Uterus (tissue), 4 donors: Measurements from ENCODE around the gene KANSL1. TPM values are rescaled to one million over a fixed set of nuclear protein-coding genes. Genes with fewer than 3 reads are reported as not detected.

ENCODE experiments used
- DNase-seq, 2 donors: peaks; one replicate each; pipeline ENCODE4 v3.0.0-alpha.2; 2019 to 2020
- H3K27ac ChIP-seq, 2 donors: fragments of 200-600 bp; sonication (generic); 1 replicate in 1 of 2; 2 replicates in 1 of 2; pipeline ENCODE4 v1.5.1; 2016 to 2018
- H3K27me3 ChIP-seq, 2 donors: fragments of 200-600 bp; sonication (generic); one replicate each; pipeline ENCODE4 v1.5.1; 2018 to 2019; ENCODE audit warnings: control low read depth in 1 of 2
- H3K36me3 ChIP-seq, 2 donors: fragments of 200-600 bp; sonication (generic); one replicate each; pipeline ENCODE4 v1.5.1; 2019; ENCODE audit warnings: control low read depth in 1 of 2
- H3K4me1 ChIP-seq, 2 donors: fragments of 200-600 bp; sonication (generic); one replicate each; pipeline ENCODE4 v1.5.1; 2018 to 2019; ENCODE audit warnings: control low read depth in 1 of 2
- H3K4me3 ChIP-seq, 2 donors: fragments of 200-600 bp; sonication (generic); 1 replicate in 1 of 2; 2 replicates in 1 of 2; pipeline ENCODE4 v1.5.1; 2018 to 2019; ENCODE audit warnings: mild to moderate bottlenecking in 1 of 2
- H3K9me3 ChIP-seq, 2 donors: fragments of 200-600 bp; sonication (generic); one replicate each; pipeline ENCODE4 v1.5.1; 2019; ENCODE audit warnings: control low read depth in 1 of 2
- CTCF ChIP-seq, 4 experiments: fragments of 200-600 bp in 2 of 4; fragments of 450-650 bp in 2 of 4; sonication (generic) in 2 of 4; IDR thresholded peaks; one replicate each; pipeline ENCODE4 v1.5.1; 2016 to 2019; ENCODE audit warnings: antibody characterized with exemption in 4 of 4, mild to moderate bottlenecking in 2 of 4, moderate library complexity in 1 of 4
- POLR2A ChIP-seq, 2 donors: fragments of 450-650 bp; IDR thresholded peaks; one replicate each; pipeline ENCODE4 v1.6.1; 2016; ENCODE audit warnings: antibody characterized with exemption in 2 of 2, mild to moderate bottlenecking in 1 of 2, moderate library complexity in 1 of 2
- intact Hi-C: fragments of 100-400 bp; cut with DNase I; formaldehyde crosslinking; loops from one replicate; pipeline ENCODE4 v1.15.1; 2023; ENCODE audit warnings: low total_unique reads
- total RNA-seq, 4 donors: library from RNA; depleted of rRNA in 3 of 4; stranded (reverse); fragments of >200 nt in 3 of 4; gene quantifications; one replicate each; pipeline versions ENCODE4 v1.1.0 to v1.2.4, GENCODE V29; 2014 to 2023
- donor health status: DM: yes; HTN: yes; CAD: no.

Gene KANSL1
- total RNA-seq, 4 donors from 2014 or later, result 55.8 to 192 (median 146) TPM

- no peak for TF ChIP-seq CTCF (IDR thresholded peaks at IDR 0.05)
- TF ChIP-seq POLR2A (IDR thresholded peaks at IDR 0.05), result no peak
- intact Hi-C loops, result no loop called here
- Histone ChIP-seq H3K27me3 (no peaks in the 10 kb centered on the region), H3K9me3 (no peaks in the 10 kb centered on the region), H3K4me3 (no peak overlapping the region), H3K36me3 (no peaks in the 10 kb centered on the region), H3K27ac (peak overlapping the region in 1 of 2 donors; percentile 42), H3K4me1 (no peaks in the 10 kb centered on the region)
- DNase-seq, result no peak
Observed at GRCh38 chr17:46100590-46100989, 92.6 kb downstream of the KANSL1 start.

- DNase-seq, result no peak
- H3K4me1 ChIP-seq, result no peaks in the 10 kb centered on the region
- H3K27ac ChIP-seq, result no peak overlapping the region
- H3K36me3 ChIP-seq, result no peaks in the 10 kb centered on the region
- no peaks in the 10 kb centered on the region for H3K27me3 ChIP-seq
- no peaks in the 10 kb centered on the region for H3K9me3 ChIP-seq
- no peak overlapping the region for H3K4me3 ChIP-seq
- no peak for TF ChIP-seq POLR2A (IDR thresholded peaks at IDR 0.05)
- TF ChIP-seq CTCF (IDR thresholded peaks at IDR 0.05), result no peak
- intact Hi-C loops, result no loop called here
Observed at GRCh38 chr17:46099865-46100264, 93.4 kb downstream of the KANSL1 start.

GRCh38 chr17:46097497-46097896, 95.7 kb downstream of the KANSL1 start:
- Histone ChIP-seq H3K4me1 (no peaks in the 10 kb centered on the region), H3K27ac (no peak overlapping the region), H3K4me3 (no peak overlapping the region), H3K27me3 (no peaks in the 10 kb centered on the region), H3K36me3 (no peaks in the 10 kb centered on the region), H3K9me3 (no peaks in the 10 kb centered on the region)
- DNase-seq, result no peak
- no peak for TF ChIP-seq POLR2A (IDR thresholded peaks at IDR 0.05)
- no peak for TF ChIP-seq CTCF (IDR thresholded peaks at IDR 0.05)
- intact Hi-C loops, result no loop called here

- no peak for TF ChIP-seq POLR2A (IDR thresholded peaks at IDR 0.05)
- no peak for TF ChIP-seq CTCF (IDR thresholded peaks at IDR 0.05)
- H3K27me3 ChIP-seq, result no peaks in the 10 kb centered on the region
- DNase-seq, result no peak
- peaks cover 0 to 8% of the 10 kb centered on the region in 2 donors for H3K4me1 ChIP-seq
- intact Hi-C loops, result no loop called here
- no peak overlapping the region for H3K27ac ChIP-seq
- H3K36me3 ChIP-seq, result no peaks in the 10 kb centered on the region
- no peak overlapping the region for H3K4me3 ChIP-seq
- no peaks in the 10 kb centered on the region for H3K9me3 ChIP-seq
Observed at GRCh38 chr17:46092991-46093390, 100.2 kb downstream of the KANSL1 start.

- DNase-seq, result no peak
- Histone ChIP-seq H3K27ac (no peak overlapping the region), H3K4me1 (peaks cover 0 to 8% of the 10 kb centered on the region in 2 donors), H3K27me3 (no peaks in the 10 kb centered on the region), H3K9me3 (no peaks in the 10 kb centered on the region), H3K4me3 (no peak overlapping the region), H3K36me3 (no peaks in the 10 kb centered on the region)
- TF ChIP-seq CTCF (IDR thresholded peaks at IDR 0.05), result no peak
- intact Hi-C loops, result no loop called here
Observed at GRCh38 chr17:46090871-46091270, 102.4 kb downstream of the KANSL1 start.
